Upper lobe of left lung (tissue), 6 donors: ENCODE data around the gene FUT6. TPM values are rescaled to one million over a fixed set of nuclear protein-coding genes. Genes with fewer than 3 reads are reported as not detected.
A peak's percentile ranks its signal among the peaks of the same experiment; 100 is the strongest.

Experiments used
- ATAC-seq, 2 donors: fragments of 200-7000 bp; cut with Tn5 transposase; one replicate each; pipeline ENCODE4 v1.9.1; 2022; ENCODE audit warnings: mild to moderate bottlenecking in 2 of 2, moderate library complexity in 2 of 2; ENCODE audit not compliant: low FRiP score in 2 of 2
- DNase-seq, 2 donors: peaks; one replicate each; pipeline ENCODE4 v3.0.0-alpha.2; 2019 to 2020
- H3K27ac ChIP-seq, 4 donors: fragments of 200-600 bp; sonication (generic); one replicate each; pipeline ENCODE4 v1.5.1; 2016 to 2019
- H3K27me3 ChIP-seq, 4 donors: fragments of 200-600 bp; sonication (generic); one replicate each; pipeline ENCODE4 v1.5.1; 2017 to 2019
- H3K36me3 ChIP-seq, 4 donors: fragments of 200-600 bp; sonication (generic); one replicate each; pipeline ENCODE4 v1.5.1; 2016 to 2019
- H3K4me1 ChIP-seq, 4 donors: fragments of 200-600 bp; sonication (generic); one replicate each; pipeline ENCODE4 v1.5.1; 2018 to 2019
- H3K4me3 ChIP-seq, 4 donors: fragments of 200-600 bp; sonication (generic); one replicate each; pipeline ENCODE4 v1.5.1; 2017 to 2019; ENCODE audit warnings: mild to moderate bottlenecking in 2 of 4, moderate library complexity in 1 of 4
- H3K9me3 ChIP-seq, 4 donors: fragments of 200-600 bp; sonication (generic); one replicate each; pipeline ENCODE4 v1.5.1; 2018 to 2019
- CTCF ChIP-seq, 6 experiments: fragments of 450-650 bp in 4 of 6; fragments of 200-600 bp in 2 of 6; sonication (generic) in 2 of 6; IDR thresholded peaks; one replicate each; pipeline ENCODE4 v1.5.1; 2016 to 2019; ENCODE audit warnings: antibody characterized with exemption in 6 of 6
- EP300 ChIP-seq, 4 donors: sonication (generic); formaldehyde crosslinking; IDR thresholded peaks; one replicate each; pipeline ENCODE4 v1.5.1; 2017; ENCODE audit warnings: antibody characterized with exemption in 4 of 4, control low read depth in 2 of 4
- POLR2A ChIP-seq, 4 donors: fragments of 450-650 bp; IDR thresholded peaks; one replicate each; pipeline ENCODE4 v1.5.1; 2016 to 2017; ENCODE audit warnings: antibody characterized with exemption in 4 of 4, mild to moderate bottlenecking in 2 of 4
- POLR2AphosphoS5 ChIP-seq, 2 donors: sonication (generic); formaldehyde crosslinking; IDR thresholded peaks; one replicate each; pipeline ENCODE4 v1.5.1; 2017; ENCODE audit warnings: antibody characterized with exemption in 2 of 2
- WGBS, 2 donors: methylation state at CpG; one replicate each; pipeline ENCODE4 v1.1.5; 2017 to 2018; 5-methylcytosine and 5-hydroxymethylcytosine counted together
- total RNA-seq, 6 donors: library from RNA; depleted of rRNA in 4 of 6; stranded (reverse); fragments of >200 nt in 4 of 6; gene quantifications; one replicate each; pipeline versions ENCODE4 v1.1.0 to v1.2.1, GENCODE V29; 2016 to 2021
- donor health status: DM: no; HTN: no; CAD: no; lungs with moderate emphysema.
- donor health status: DM: no; HTN: yes; CAD: no; lungs with severe emphysema.

Gene FUT6
- total RNA-seq, 6 donors from 2014 or later, result 0.30 to 3.6 (median 0.82) TPM

GRCh38 chr19:5789351-5789761, 50.1 kb downstream of the FUT6 start:
- 97 to 100% methylated on average over 23 to 38 of the region's 39 CpGs for WGBS, 2 donors
- no peaks in the 10 kb centered on the region for H3K9me3 ChIP-seq
- no peak overlapping the region for H3K4me3 ChIP-seq
- DNase-seq (peak in 1 of 2 donors; percentile 87), ATAC-seq (no peak)
- H3K36me3 ChIP-seq, result peaks cover 39 to 58% (median 56%) of the 10 kb centered on the region in 4 donors
- peaks cover 6 to 8% (median 7%) of the 10 kb centered on the region in 4 donors for H3K4me1 ChIP-seq
- no peak overlapping the region for H3K27ac ChIP-seq
- TF ChIP-seq EP300 (IDR thresholded peaks at IDR 0.05) (no peak), CTCF (IDR thresholded peaks at IDR 0.05) (no peak), POLR2A (IDR thresholded peaks at IDR 0.05) (no peak), POLR2AphosphoS5 (IDR thresholded peaks at IDR 0.05) (no peak)
- no peaks in the 10 kb centered on the region for H3K27me3 ChIP-seq

GRCh38 chr19:5788422-5788821, 51.1 kb downstream of the FUT6 start:
- no peaks in the 10 kb centered on the region for H3K27me3 ChIP-seq
- WGBS, 2 donors, result 91 to 96% methylated on average over 5 of the region's 5 CpGs
- peaks cover 40 to 66% (median 61%) of the 10 kb centered on the region in 4 donors for H3K36me3 ChIP-seq
- no peak overlapping the region for H3K4me3 ChIP-seq
- peaks cover 6 to 8% (median 7%) of the 10 kb centered on the region in 4 donors for H3K4me1 ChIP-seq
- ATAC-seq, result no peak
- no peak for DNase-seq
- TF ChIP-seq EP300 (IDR thresholded peaks at IDR 0.05) (no peak), CTCF (IDR thresholded peaks at IDR 0.05) (no peak), POLR2A (IDR thresholded peaks at IDR 0.05) (no peak)
- no peak overlapping the region for H3K27ac ChIP-seq
- no peaks in the 10 kb centered on the region for H3K9me3 ChIP-seq

- no peaks in the 10 kb centered on the region for H3K9me3 ChIP-seq
- no peak overlapping the region for H3K4me3 ChIP-seq
- no peak overlapping the region for H3K27ac ChIP-seq
- peaks cover 6 to 8% (median 7%) of the 10 kb centered on the region in 4 donors for H3K4me1 ChIP-seq
- no peak for TF ChIP-seq POLR2AphosphoS5 (IDR thresholded peaks at IDR 0.05)
- no peak for TF ChIP-seq EP300 (IDR thresholded peaks at IDR 0.05)
- no peak for TF ChIP-seq POLR2A (IDR thresholded peaks at IDR 0.05)
- no peak for TF ChIP-seq CTCF (IDR thresholded peaks at IDR 0.05)
- H3K27me3 ChIP-seq, result no peaks in the 10 kb centered on the region
- 92 to 94% methylated on average over 34 to 36 of the region's 39 CpGs for WGBS, 2 donors
- ATAC-seq (no peak), DNase-seq (peak in 1 of 2 donors; percentile 80)
- H3K36me3 ChIP-seq, result peaks cover 40 to 72% (median 61%) of the 10 kb centered on the region in 4 donors
Observed at GRCh38 chr19:5787409-5788182, 51.9 kb downstream of the FUT6 start.

GRCh38 chr19:5786593-5787408, 52.7 kb downstream of the FUT6 start:
- Histone ChIP-seq H3K36me3 (peaks cover 40 to 73% (median 61%) of the 10 kb centered on the region in 4 donors), H3K4me1 (peaks cover 6 to 8% (median 7%) of the 10 kb centered on the region in 4 donors), H3K9me3 (no peaks in the 10 kb centered on the region), H3K27me3 (no peaks in the 10 kb centered on the region), H3K27ac (no peak overlapping the region), H3K4me3 (no peak overlapping the region)
- ATAC-seq (no peak), DNase-seq (peak in 1 of 2 donors; percentile 83)
- TF ChIP-seq CTCF (IDR thresholded peaks at IDR 0.05) (no peak), EP300 (IDR thresholded peaks at IDR 0.05) (no peak)
- WGBS, 2 donors, result 89 to 93% methylated on average over 40 to 44 of the region's 44 CpGs
